ENCODE data around the gene B3GNT9.

DNA sequence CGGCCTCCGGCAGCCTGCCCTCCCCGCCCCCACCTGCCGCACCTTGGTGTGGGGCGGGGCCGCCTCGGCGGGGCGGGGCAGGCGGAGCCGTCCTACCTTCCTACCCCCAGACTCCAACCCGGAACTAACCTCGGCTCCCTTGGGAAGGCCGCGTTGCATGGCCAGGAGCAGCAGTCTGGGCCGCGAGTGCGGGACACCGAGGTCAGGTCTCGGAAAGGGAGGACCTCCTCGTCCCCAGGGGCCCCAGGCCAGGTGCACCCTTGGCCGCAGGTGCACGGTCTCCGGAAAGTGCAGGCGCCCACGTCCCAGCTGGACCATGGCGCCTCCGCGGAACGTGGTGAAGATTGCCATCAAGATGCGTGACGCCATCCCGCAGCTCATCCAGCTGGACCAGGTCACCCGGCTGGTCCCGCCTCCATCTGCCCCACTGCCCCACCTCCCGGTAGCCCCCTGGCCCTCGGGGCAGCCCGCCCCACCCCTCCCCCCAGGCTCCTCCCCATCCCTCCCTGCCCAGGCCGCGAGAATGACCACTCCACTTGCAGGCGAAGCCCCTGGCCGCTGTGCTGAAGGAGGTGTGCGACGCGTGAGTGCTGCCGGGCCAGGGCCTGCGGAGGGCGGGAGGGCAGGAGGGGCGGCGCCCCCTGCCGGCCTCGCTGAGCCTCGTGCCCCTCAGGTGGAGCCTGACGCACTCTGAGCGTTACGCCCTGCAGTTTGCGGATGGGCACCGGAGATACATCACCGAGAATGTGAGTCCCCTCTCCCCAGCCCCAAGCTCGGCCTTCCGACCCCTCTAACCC lies 48.4 kb upstream of the B3GNT9 start, which contains the start of gene ELMO3:
- TF ChIP-seq, protein P1, sequence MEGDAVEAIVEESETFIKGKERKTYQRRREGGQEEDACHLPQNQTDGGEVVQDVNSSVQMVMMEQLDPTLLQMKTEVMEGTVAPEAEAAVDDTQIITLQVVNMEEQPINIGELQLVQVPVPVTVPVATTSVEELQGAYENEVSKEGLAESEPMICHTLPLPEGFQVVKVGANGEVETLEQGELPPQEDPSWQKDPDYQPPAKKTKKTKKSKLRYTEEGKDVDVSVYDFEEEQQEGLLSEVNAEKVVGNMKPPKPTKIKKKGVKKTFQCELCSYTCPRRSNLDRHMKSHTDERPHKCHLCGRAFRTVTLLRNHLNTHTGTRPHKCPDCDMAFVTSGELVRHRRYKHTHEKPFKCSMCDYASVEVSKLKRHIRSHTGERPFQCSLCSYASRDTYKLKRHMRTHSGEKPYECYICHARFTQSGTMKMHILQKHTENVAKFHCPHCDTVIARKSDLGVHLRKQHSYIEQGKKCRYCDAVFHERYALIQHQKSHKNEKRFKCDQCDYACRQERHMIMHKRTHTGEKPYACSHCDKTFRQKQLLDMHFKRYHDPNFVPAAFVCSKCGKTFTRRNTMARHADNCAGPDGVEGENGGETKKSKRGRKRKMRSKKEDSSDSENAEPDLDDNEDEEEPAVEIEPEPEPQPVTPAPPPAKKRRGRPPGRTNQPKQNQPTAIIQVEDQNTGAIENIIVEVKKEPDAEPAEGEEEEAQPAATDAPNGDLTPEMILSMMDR (IDR thresholded peaks at IDR 0.05), result peak in 5 of 12 donors; percentile 13 to 40 (median 36)
- TF ChIP-seq POLR2A (IDR thresholded peaks at IDR 0.05), result no peak

Measured in heart left ventricle (tissue), 13 donors.